Hepatocyte (in vitro differentiated cells): ENCODE data around the gene STMND1. TPM values are rescaled to one million over a fixed set of nuclear protein-coding genes. Genes with fewer than 3 reads are reported as not detected.
"Not testable (repeated sequence)": the region's sequence is repeated elsewhere in the genome, so short reads cannot be mapped to it uniquely, and the experiment has no call there.

Experiments used
- DNase-seq: peaks from one replicate; pipeline ENCODE4 v3.0.0-alpha.2; 2016; ENCODE audit warnings: low spot score
- H2AFZ ChIP-seq: fragments of 200-600 bp; sonication (generic); 2 replicates; pipeline ENCODE4 v1.6.0; 2016; ENCODE audit warnings: antibody characterized with exemption, mild to moderate bottlenecking
- H3K27ac ChIP-seq: fragments of 200-600 bp; sonication (generic); 2 replicates; pipeline ENCODE4 v1.5.1; 2016; ENCODE audit warnings: mild to moderate bottlenecking
- H3K27me3 ChIP-seq: fragments of 200-600 bp; sonication (generic); 2 replicates; pipeline ENCODE4 v1.6.1; 2016
- H3K36me3 ChIP-seq: fragments of 200-600 bp; sonication (generic); replicated peaks from 2 replicates; pipeline ENCODE4 v1.5.1; 2016; ENCODE audit warnings: low read depth; ENCODE audit not compliant: insufficient read depth
- H3K4me1 ChIP-seq: fragments of 200-600 bp; sonication (generic); 2 replicates; pipeline ENCODE4 v1.5.1; 2016; ENCODE audit warnings: mild to moderate bottlenecking, moderate library complexity; ENCODE audit not compliant: insufficient read depth
- H3K4me2 ChIP-seq: fragments of 200-600 bp; sonication (generic); 2 replicates; pipeline ENCODE4 v1.6.0; 2016
- H3K4me3 ChIP-seq: fragments of 200-600 bp; sonication (generic); 2 replicates; pipeline ENCODE4 v1.5.1; 2016; ENCODE audit warnings: mild to moderate bottlenecking
- H3K79me2 ChIP-seq: fragments of 200-600 bp; sonication (generic); 2 replicates; pipeline ENCODE4 v1.6.0; 2017; ENCODE audit warnings: mild to moderate bottlenecking
- H3K9me2 ChIP-seq: fragments of 200-600 bp; sonication (generic); replicated peaks from 2 replicates; pipeline ENCODE4 v1.6.0; 2017; ENCODE audit warnings: mild to moderate bottlenecking; ENCODE audit not compliant: insufficient read depth
- H3K9me3 ChIP-seq: fragments of 200-600 bp; sonication (generic); 2 replicates; pipeline ENCODE4 v1.5.1; 2016; ENCODE audit warnings: low read depth, mild to moderate bottlenecking
- H4K20me1 ChIP-seq: fragments of 200-600 bp; sonication (generic); 2 replicates; pipeline ENCODE4 v1.6.0; 2016; ENCODE audit warnings: mild to moderate bottlenecking; ENCODE audit not compliant: insufficient read depth, poor library complexity, severe bottlenecking
- EZH2 ChIP-seq: fragments of 200-600 bp; sonication (generic); IDR thresholded peaks from 2 replicates; pipeline ENCODE4 v1.6.1; 2016; ENCODE audit warnings: antibody characterized with exemption, mild to moderate bottlenecking, borderline replicate concordance
- EZH2phosphoT487 ChIP-seq: fragments of 200-600 bp; sonication (generic); IDR thresholded peaks from one replicate; pipeline ENCODE4 v1.6.1; 2018; ENCODE audit warnings: antibody characterized with exemption, mild to moderate bottlenecking, low read depth, moderate library complexity; ENCODE audit not compliant: unreplicated experiment, severe bottlenecking
- WGBS: methylation state at CpG from one replicate; pipeline ENCODE4 v1.1.6; 2016; ENCODE audit warnings: low lambda C conversion rate; ENCODE audit errors: missing lambda C conversion rate; 5-methylcytosine and 5-hydroxymethylcytosine counted together
- polyA plus RNA-seq: library from polyadenylated mRNA; unstranded; fragments of >200 nt; fragmentation: Nextera tagmentation; extraction: Ambion mirVana; gene quantifications from 2 replicates; pipeline ENCODE4 v1.2.1, GENCODE V29; 2016
- total RNA-seq: library from RNA; depleted of rRNA; stranded (reverse); fragments of >200 nt; gene quantifications from 2 replicates; pipeline ENCODE4 v1.2.3, GENCODE V29; 2014
- TF ChIP-seq, protein P1 (sequence below): fragments of 200-600 bp; sonication (generic); IDR thresholded peaks from 2 replicates; pipeline ENCODE4 v1.5.1; 2016; ENCODE audit warnings: antibody characterized with exemption, mild to moderate bottlenecking; ENCODE audit not compliant: poor library complexity

The STMND1 gene
- total and polyA plus RNA-seq, 2 experiments from 2014 or later, result 0.27 TPM; not detected in 1

DNA sequence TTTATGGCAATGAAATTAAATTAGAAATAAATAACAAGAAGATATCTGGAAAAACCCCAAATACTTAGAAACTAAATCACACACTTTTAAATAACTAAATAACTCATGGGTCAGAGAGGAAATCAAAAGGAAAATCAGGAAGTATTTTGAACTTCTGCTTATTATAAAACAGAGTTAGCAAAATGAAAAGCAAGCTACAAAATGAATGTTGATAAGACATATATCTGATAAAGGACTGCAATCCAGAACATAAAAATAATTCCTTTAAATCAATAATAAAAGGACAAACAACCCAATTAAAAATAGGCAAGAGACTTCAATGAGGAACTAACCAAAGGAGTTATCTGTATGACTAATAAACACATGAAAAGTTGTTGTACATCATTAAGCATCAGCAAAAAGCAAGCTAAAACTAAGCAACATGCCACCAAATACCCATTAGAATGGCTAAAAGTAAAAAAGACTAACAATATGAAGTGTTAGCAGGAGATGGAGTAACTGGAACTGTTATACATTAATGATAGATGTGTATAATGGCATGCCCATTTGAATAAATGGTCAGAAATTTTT, 38.9 kb upstream of the STMND1 start:
- H3K27me3 ChIP-seq, result no peaks in the 10 kb centered on the region
- H3K9me2 ChIP-seq, result no peaks in the 10 kb centered on the region
- no peak overlapping the region for H3K27ac ChIP-seq
- H3K9me3 ChIP-seq, result no peaks in the 10 kb centered on the region
- no peak overlapping the region for H3K4me3 ChIP-seq
- no peaks in the 10 kb centered on the region for H3K4me1 ChIP-seq
- H3K4me2 ChIP-seq, result no peak overlapping the region
- H3K36me3 ChIP-seq, result no peaks in the 10 kb centered on the region
- H4K20me1 ChIP-seq, result no peaks in the 10 kb centered on the region
- no peaks in the 10 kb centered on the region for H3K79me2 ChIP-seq
- no peak overlapping the region for H2AFZ ChIP-seq
- TF ChIP-seq EZH2 (no peak), EZH2phosphoT487 (no peak)
- TF ChIP-seq, protein P1, sequence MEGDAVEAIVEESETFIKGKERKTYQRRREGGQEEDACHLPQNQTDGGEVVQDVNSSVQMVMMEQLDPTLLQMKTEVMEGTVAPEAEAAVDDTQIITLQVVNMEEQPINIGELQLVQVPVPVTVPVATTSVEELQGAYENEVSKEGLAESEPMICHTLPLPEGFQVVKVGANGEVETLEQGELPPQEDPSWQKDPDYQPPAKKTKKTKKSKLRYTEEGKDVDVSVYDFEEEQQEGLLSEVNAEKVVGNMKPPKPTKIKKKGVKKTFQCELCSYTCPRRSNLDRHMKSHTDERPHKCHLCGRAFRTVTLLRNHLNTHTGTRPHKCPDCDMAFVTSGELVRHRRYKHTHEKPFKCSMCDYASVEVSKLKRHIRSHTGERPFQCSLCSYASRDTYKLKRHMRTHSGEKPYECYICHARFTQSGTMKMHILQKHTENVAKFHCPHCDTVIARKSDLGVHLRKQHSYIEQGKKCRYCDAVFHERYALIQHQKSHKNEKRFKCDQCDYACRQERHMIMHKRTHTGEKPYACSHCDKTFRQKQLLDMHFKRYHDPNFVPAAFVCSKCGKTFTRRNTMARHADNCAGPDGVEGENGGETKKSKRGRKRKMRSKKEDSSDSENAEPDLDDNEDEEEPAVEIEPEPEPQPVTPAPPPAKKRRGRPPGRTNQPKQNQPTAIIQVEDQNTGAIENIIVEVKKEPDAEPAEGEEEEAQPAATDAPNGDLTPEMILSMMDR, result no peak
- DNase-seq, result no peak

DNA sequence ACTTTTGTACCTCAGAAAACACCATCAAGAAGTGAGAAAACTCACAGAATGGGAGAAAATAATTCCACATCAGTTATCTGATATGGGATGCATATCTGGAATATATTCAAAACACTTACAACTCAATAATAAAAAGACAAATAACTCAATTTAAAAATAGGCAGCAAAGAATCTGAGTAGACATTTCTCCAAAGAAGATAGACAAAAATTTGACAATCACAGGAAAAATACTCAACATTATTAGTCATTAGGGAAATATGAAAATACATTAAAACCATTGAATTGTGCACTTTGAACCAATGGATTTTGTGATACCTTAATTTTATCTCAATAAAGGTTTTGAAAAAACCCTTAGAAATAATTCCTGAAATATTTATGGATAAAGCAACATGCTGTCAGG, 36.9 kb upstream of the STMND1 start:
- Histone ChIP-seq H4K20me1 (no peaks in the 10 kb centered on the region), H3K79me2 (no peaks in the 10 kb centered on the region), H3K4me3 (no peak overlapping the region), H3K27me3 (no peaks in the 10 kb centered on the region), H3K4me1 (no peaks in the 10 kb centered on the region), H3K36me3 (no peaks in the 10 kb centered on the region), H2AFZ (no peak overlapping the region), H3K9me3 (no peaks in the 10 kb centered on the region), H3K4me2 (no peak overlapping the region), H3K9me2 (no peaks in the 10 kb centered on the region), H3K27ac (no peak overlapping the region)
- TF ChIP-seq EZH2 (no peak), EZH2phosphoT487 (no peak)
- TF ChIP-seq, protein P1, result no peak
- no peak for DNase-seq

DNA sequence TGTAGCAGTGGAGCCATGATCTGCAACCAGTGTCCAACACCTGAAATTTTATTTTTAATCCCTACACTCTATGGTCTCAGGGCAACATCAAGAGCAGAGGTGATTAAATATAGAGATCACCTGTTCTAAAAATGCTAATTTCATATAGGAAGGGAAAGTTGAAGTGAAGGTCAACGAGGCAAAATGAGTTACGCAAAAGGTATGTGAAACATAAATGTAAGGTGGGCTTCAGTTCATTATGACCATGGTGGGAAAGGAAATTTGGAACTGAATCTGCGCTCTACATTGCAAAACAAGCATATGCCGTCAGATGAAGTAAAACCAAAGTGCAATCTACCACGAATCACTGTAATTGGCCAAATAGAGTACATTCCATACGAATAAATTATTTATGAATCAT, 35.2 kb upstream of the STMND1 start:
- H2AFZ ChIP-seq, result no peak overlapping the region
- H3K9me2 ChIP-seq, result no peaks in the 10 kb centered on the region
- H3K4me3 ChIP-seq, result no peak overlapping the region
- no peaks in the 10 kb centered on the region for H3K4me1 ChIP-seq
- H3K27ac ChIP-seq, result no peak overlapping the region
- H3K9me3 ChIP-seq, result no peaks in the 10 kb centered on the region
- no peaks in the 10 kb centered on the region for H4K20me1 ChIP-seq
- no peak for DNase-seq
- H3K27me3 ChIP-seq, result no peaks in the 10 kb centered on the region
- no peaks in the 10 kb centered on the region for H3K79me2 ChIP-seq
- TF ChIP-seq EZH2phosphoT487 (no peak), EZH2 (no peak)
- TF ChIP-seq, protein P1, result no peak
- WGBS, result 92% methylated on average over 6 of the region's 6 CpGs
- H3K36me3 ChIP-seq, result no peaks in the 10 kb centered on the region
- H3K4me2 ChIP-seq, result no peak overlapping the region

GRCh38 chr6:17068972-17069371, 32.9 kb upstream of the STMND1 start:
- not testable (repeated sequence) for H3K9me3 ChIP-seq, DNase-seq, H3K4me2 ChIP-seq, H3K4me3 ChIP-seq, H2AFZ ChIP-seq, H3K4me1 ChIP-seq, H3K36me3 ChIP-seq, H3K9me2 ChIP-seq, H4K20me1 ChIP-seq, H3K27me3 ChIP-seq, H3K27ac ChIP-seq, H3K79me2 ChIP-seq

- WGBS, result 70% methylated on average over 2 of the region's 2 CpGs
- H3K4me1 ChIP-seq, result not testable (repeated sequence)
Measured at GRCh38 chr6:17070400-17070799, 31.4 kb upstream of the STMND1 start.

GRCh38 chr6:17073596-17073995, 28.3 kb upstream of the STMND1 start:
- H3K4me1 ChIP-seq, H3K4me3 ChIP-seq, H2AFZ ChIP-seq, H3K27me3 ChIP-seq, DNase-seq, H3K9me2 ChIP-seq, H3K36me3 ChIP-seq, H3K79me2 ChIP-seq, H4K20me1 ChIP-seq, H3K27ac ChIP-seq, H3K9me3 ChIP-seq, H3K4me2 ChIP-seq: not testable (repeated sequence)
- WGBS, result 83% methylated on average over 2 of the region's 2 CpGs

More at GRCh38 chr6:17070400-17070799, 31.4 kb upstream of the STMND1 start:
- H3K4me2 ChIP-seq, H3K9me3 ChIP-seq, H3K36me3 ChIP-seq, H3K4me3 ChIP-seq, H2AFZ ChIP-seq, H3K27me3 ChIP-seq, H4K20me1 ChIP-seq, DNase-seq, H3K27ac ChIP-seq, H3K9me2 ChIP-seq, H3K79me2 ChIP-seq: not testable (repeated sequence)
